ENCODE measurements around the gene METRNL. TPM values are rescaled to one million over a fixed set of nuclear protein-coding genes. Genes with fewer than 3 reads are reported as not detected.
"Not testable (repeated sequence)": the region's sequence is repeated elsewhere in the genome, so short reads cannot be mapped to it uniquely, and the experiment has no call there.

Gene METRNL
- 10 to 100 TPM; 34.5 to 49.1 (median 38.3) TPM for polyA plus RNA-seq (ENCODE audit: insufficient read length in 3 of 3)

GRCh38 chr17:83079352-83079747 is at the start of gene METRNL:
Gene METRNL, plus strand, starts transcription at chr17:83079609. Its CDS starts 207 bp downstream, at chr17:83079816.
- DNase-seq (ENCODE audit: low read depth in 3 of 3, low spot score in 2 of 3), result no peak

DNA sequence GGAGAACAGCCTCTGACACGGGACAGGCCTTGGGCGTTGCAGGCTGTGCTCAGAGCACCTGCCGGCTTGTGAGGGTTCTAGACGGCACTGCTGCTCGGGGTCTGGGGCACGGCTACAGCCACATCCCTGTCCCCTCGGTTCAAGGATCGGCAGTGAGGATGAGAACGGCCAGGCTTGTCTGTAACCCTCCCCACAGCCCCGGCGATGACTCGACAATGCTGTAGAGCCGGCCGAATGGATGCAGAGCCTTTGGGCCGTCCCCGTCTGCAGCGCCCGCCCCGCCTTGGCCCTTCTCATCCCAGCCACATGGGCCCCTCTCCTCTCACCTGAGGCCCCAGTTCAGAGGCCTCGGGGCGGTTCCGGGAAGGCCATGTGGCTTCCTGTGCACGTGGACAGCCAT is 49.0 kb upstream of the METRNL start:
- no peak for DNase-seq (ENCODE audit: low read depth in 3 of 3, low spot score in 2 of 3)

- no peak for DNase-seq (ENCODE audit: low read depth in 3 of 3, low spot score in 2 of 3)
These were observed 48.0 kb upstream of the METRNL start for GRCh38 chr17:83031321-83031945.

DNA sequence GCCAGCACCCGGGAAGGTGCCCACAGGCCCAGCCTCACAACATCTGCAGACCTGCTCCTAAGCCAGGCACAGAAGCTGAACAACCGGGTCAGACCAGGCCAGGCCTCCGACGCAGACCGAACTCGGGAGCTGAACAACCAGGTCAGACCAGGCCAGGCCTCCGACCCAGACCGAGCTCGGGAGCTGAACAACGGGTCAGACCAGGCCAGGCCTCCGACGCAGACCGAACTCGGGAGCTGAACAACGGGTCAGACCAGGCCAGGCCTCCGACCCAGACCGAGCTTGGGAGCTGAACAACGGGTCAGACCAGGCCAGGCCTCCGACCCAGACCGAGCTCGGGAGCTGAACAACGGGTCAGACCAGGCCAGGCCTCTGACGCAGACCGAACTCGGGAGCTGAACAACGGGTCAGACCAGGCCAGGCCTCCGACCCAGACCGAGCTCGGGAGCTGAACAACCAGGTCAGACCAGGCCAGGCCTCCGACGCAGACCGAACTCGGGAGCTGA is 47.4 kb upstream of the METRNL start:
- DNase-seq (ENCODE audit: low read depth in 3 of 3, low spot score in 2 of 3), result not testable (repeated sequence)

DNA sequence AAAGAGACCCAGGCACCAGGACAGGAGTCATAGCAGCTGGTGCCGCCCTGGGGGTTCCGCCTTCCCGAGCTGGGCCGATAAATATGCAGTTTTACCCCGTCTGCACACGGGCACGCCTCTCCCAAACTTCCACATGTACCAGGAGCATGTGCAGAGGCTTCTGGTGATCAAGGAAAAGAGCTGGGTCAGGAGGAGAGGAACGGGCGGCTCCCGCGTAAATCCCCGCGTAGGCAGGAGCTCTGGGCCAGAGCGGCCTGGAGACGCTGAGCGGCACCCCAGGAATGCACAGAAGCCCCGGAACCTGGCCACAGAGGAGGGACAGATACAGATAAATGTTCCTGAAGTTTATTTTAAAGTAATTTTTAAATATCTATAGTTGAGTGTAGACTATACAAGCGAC is 46.6 kb upstream of the METRNL start:
- no peak for DNase-seq (ENCODE audit: low read depth in 3 of 3, low spot score in 2 of 3)

- no peak for DNase-seq (ENCODE audit: low read depth in 3 of 3, low spot score in 2 of 3)
These were observed 44.9 kb upstream of the METRNL start for GRCh38 chr17:83034525-83034924.

DNA sequence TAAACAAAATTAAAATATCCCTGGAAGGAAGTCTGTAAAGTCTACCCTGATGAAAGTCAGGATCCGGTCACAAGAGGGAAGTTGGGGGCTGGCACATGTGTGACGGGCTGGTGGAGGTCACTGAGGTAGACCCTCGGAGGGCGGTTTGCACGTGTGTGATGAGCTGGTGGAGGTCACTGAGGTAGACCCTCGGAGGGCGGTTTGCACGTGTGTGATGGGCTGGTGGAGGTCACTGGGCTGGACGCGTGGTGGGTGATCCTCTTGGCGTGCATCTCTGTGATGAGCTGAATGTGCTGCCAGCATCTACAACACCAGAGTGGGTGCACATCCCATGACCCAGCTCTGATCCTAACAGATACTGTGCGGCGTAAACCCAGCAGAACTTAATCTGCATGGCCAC is 43.7 kb upstream of the METRNL start:
- no peak for DNase-seq (ENCODE audit: low read depth in 3 of 3, low spot score in 2 of 3)

- no peak for DNase-seq (ENCODE audit: low read depth in 3 of 3, low spot score in 2 of 3)
These were observed 43.2 kb upstream of the METRNL start for GRCh38 chr17:83036193-83036592.

- DNase-seq (ENCODE audit: low read depth in 3 of 3, low spot score in 2 of 3), result no peak
These were observed 42.7 kb upstream of the METRNL start for GRCh38 chr17:83036666-83037065.

- no peak for DNase-seq (ENCODE audit: low read depth in 3 of 3, low spot score in 2 of 3)
These were observed 42.1 kb upstream of the METRNL start for GRCh38 chr17:83037084-83037873.

GRCh38 chr17:83037874-83038165 is 41.6 kb upstream of the METRNL start:
- no peak for DNase-seq (ENCODE audit: low read depth in 3 of 3, low spot score in 2 of 3)

GRCh38 chr17:83038983-83039382 is 40.4 kb upstream of the METRNL start:
- not testable (repeated sequence) for DNase-seq (ENCODE audit: low read depth in 3 of 3, low spot score in 2 of 3)

- no peak for DNase-seq (ENCODE audit: low read depth in 3 of 3, low spot score in 2 of 3)
These were observed 38.1 kb upstream of the METRNL start for GRCh38 chr17:83041305-83041704.

GRCh38 chr17:83042522-83043158 is 36.8 kb upstream of the METRNL start:
- DNase-seq (ENCODE audit: low read depth in 3 of 3, low spot score in 2 of 3), result no peak

DNA sequence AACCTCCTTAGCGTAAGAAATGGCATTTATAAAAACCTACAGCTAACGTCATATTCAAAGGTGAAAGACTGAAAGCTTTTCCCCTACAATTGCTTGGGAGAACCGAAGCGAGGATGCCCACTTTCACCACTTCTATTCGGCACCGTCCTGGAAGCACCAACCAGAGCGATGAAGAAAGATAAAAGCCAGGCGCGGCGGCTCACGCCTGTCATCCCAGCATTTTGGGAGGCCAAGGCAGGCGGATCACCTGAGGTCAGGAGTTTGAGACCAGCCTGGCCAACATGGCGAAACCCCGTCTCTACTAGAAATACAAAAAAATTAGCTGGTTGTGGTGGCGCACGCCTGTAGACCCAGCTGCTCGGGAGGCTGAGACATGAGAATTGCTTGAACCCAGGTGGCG is 34.9 kb upstream of the METRNL start:
- DNase-seq (ENCODE audit: low read depth in 3 of 3, low spot score in 2 of 3), result not testable (repeated sequence)

DNA sequence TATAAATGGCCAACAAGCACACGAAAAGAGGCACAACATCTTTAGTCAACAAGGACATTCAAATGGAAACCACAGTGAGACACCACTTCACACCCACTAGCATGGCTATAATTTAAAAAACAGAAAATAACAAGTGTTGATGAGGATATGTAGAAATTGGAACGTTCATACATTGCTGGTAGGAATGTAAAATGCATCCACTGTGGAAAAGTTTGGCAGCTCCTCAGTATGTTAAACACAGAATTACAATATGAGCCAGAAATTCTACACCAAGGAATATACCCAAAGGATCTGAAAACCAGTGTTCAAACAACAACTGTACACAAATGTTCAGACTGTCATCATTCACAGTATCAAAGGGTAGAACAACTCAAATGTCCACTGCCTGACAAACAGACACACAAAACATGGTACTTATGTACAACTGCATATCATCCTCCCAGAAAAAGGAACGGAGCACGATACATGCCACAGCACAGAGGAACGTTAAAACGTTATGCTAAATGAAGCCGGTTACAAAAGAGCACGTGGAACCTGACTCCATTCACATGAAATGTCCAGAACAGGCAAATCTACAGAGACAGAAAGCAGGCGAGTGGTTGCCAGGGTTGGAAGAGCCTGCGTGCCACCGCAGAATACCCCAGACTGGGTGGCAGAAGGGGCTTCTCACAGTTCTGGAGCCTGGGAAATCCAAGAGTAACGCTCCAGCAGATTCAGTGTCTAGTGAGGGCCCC is 32.8 kb upstream of the METRNL start:
- no peak for DNase-seq (ENCODE audit: low read depth in 3 of 3, low spot score in 2 of 3)

- no peak for DNase-seq (ENCODE audit: low read depth in 3 of 3, low spot score in 2 of 3)
These were observed 32.3 kb upstream of the METRNL start for GRCh38 chr17:83047182-83047478.

GRCh38 chr17:83047818-83048475 is 31.5 kb upstream of the METRNL start:
- DNase-seq (ENCODE audit: low read depth in 3 of 3, low spot score in 2 of 3), result not testable (repeated sequence)

DNA sequence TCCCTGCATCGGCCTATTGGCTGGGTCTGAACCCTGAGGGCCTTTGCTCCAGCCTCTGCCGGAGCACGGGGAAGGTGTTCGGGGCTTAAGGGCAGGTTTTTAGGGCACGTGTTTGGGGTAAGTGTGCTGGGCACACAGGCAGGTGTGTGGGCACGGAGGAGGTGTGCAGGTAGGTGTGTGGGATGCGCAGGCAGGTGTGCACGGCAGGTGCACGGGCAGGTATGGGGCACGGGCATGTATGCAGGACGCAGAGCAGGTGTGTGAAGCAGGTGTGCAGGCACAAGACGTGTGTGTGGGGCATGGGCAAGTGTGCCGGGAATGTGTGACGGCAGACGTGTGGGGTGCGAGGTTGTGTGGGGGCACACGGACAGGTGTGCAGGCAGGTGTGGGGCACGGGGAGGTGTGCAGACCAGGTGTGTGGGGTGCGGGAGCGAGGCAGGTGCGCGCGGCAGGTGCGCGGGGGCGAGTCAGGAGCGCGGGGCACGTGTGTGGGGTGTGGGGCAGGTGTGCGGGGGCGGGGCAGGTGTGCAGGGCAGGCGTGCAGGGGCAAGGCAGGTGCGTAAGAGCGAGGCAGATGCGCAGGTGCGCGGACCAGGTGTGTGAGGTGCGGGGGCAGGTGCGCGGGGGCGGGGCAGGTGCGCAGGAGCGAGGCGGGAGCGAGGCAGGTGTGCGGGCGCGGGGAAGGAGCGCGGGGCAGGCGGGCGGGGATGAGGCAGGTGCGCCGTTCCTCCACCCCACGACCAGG is 28.6 kb upstream of the METRNL start:
- no peak for DNase-seq (ENCODE audit: low read depth in 3 of 3, low spot score in 2 of 3)
